GM18951 (cell line): ENCODE measurements around the gene PPIL4.
"Not testable (repeated sequence)": the region's sequence is repeated elsewhere in the genome, so short reads cannot be mapped to it uniquely, and the experiment has no call there.

Source experiments
- POLR2A ChIP-seq: IDR thresholded peaks from 4 replicates; pipeline ENCODE4 v1.6.1; 2011; ENCODE audit warnings: mild to moderate bottlenecking; ENCODE audit not compliant: insufficient read length, insufficient read depth; ENCODE audit errors: extremely low read depth
- in situ Hi-C: fragments of 300-500 bp; cut with MboI; formaldehyde crosslinking; loops from one replicate; pipeline ENCODE4 v1.12.0; 2022; ENCODE audit warnings: low sequenced_read_pairs, mixed read lengths, inconsistent platforms; ENCODE audit not compliant: unreplicated experiment

PPIL4 gene

GRCh38 chr6:149508485-149508884 lies 37.4 kb downstream of the PPIL4 start:
- no peak for TF ChIP-seq POLR2A
- in situ Hi-C loops: no loop called here

GRCh38 chr6:149503872-149504271 lies 42.0 kb downstream of the PPIL4 start:
- no peak for TF ChIP-seq POLR2A
- in situ Hi-C loops: no loop called here

- in situ Hi-C loops: no loop called here
- no peak for TF ChIP-seq POLR2A
These were observed 42.6 kb downstream of the PPIL4 start for GRCh38 chr6:149503276-149503675.

GRCh38 chr6:149501768-149502167 lies 44.1 kb downstream of the PPIL4 start:
- no peak for TF ChIP-seq POLR2A
- in situ Hi-C loops: no loop called here

- no peak for TF ChIP-seq POLR2A
- in situ Hi-C loops: no loop called here
These were observed 44.6 kb downstream of the PPIL4 start for GRCh38 chr6:149501201-149501600.

- TF ChIP-seq POLR2A: no peak
- in situ Hi-C loops: no loop called here
These were observed 45.7 kb downstream of the PPIL4 start for GRCh38 chr6:149500096-149500495.

- in situ Hi-C loops: no loop called here
- no peak for TF ChIP-seq POLR2A
These were observed 46.8 kb downstream of the PPIL4 start for GRCh38 chr6:149499066-149499465.

GRCh38 chr6:149497365-149497764 lies 48.5 kb downstream of the PPIL4 start:
- in situ Hi-C loops: no loop called here
- TF ChIP-seq POLR2A: no peak

GRCh38 chr6:149496597-149496996 lies 49.2 kb downstream of the PPIL4 start:
- in situ Hi-C loops: not testable (repeated sequence)

GRCh38 chr6:149495349-149496016 lies 50.4 kb downstream of the PPIL4 start:
- in situ Hi-C loops: not testable (repeated sequence)

- in situ Hi-C loops: not testable (repeated sequence)
These were observed 51.0 kb downstream of the PPIL4 start for GRCh38 chr6:149494810-149495209.

- no peak for TF ChIP-seq POLR2A
- in situ Hi-C loops: no loop called here
These were observed 52.0 kb downstream of the PPIL4 start for GRCh38 chr6:149493761-149494320.

GRCh38 chr6:149492798-149493343 lies 53.0 kb downstream of the PPIL4 start:
- in situ Hi-C loops: no loop called here
- TF ChIP-seq POLR2A: no peak

- no peak for TF ChIP-seq POLR2A
- in situ Hi-C loops: no loop called here
These were observed 55.9 kb downstream of the PPIL4 start for GRCh38 chr6:149489967-149490366.
